ENCODE data around the gene AP1M2. TPM values are rescaled to one million over a fixed set of nuclear protein-coding genes. Genes with fewer than 3 reads are reported as not detected.

Gene AP1M2
- total RNA-seq, 1 experiment from 2014 or later, result 196 TPM

DNA sequence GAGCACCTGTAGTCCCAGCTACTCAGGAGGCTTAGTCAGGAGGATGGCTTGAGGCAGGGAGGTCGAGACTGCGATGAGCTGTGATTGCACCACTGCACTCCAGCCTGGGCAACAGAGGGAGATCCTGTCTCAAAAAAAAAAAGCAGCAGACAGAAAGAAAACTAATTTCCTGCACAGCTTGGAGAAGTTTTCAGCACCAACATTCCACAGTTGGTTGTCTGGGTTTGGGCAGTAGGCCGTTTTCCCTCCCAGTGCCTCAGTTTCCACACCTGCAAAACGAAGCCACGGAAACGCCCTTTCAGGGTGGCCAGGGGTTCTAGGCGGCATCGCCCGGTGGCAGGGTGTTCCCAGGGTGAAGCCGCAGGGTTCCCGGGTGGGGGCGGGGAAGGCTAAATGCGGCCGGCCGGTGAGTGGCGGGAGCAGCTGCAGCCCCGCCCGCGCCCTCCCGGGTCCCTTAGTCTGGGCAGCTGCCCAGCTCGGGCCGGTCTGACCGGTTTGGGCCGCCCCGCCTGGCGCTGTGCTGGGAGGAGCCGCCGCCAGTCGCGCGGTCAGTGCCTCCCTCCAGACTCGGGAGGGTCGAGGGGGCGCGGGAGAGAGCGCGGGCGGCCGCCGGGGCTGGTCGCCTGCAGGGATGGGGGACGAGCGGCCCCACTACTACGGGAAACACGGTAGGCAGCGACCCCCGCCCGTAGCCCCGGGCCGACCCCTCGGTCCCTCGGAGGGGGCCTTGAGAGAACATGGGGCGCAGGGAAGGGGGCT, 38.1 kb upstream of the AP1M2 start, which contains the start of gene SLC44A2:
Gene SLC44A2 (plus strand): TSS at position 551 of the 759 bp plus-strand sequence. CDS start 81 bp downstream, at position 632.
- TF ChIP-seq, protein P1, sequence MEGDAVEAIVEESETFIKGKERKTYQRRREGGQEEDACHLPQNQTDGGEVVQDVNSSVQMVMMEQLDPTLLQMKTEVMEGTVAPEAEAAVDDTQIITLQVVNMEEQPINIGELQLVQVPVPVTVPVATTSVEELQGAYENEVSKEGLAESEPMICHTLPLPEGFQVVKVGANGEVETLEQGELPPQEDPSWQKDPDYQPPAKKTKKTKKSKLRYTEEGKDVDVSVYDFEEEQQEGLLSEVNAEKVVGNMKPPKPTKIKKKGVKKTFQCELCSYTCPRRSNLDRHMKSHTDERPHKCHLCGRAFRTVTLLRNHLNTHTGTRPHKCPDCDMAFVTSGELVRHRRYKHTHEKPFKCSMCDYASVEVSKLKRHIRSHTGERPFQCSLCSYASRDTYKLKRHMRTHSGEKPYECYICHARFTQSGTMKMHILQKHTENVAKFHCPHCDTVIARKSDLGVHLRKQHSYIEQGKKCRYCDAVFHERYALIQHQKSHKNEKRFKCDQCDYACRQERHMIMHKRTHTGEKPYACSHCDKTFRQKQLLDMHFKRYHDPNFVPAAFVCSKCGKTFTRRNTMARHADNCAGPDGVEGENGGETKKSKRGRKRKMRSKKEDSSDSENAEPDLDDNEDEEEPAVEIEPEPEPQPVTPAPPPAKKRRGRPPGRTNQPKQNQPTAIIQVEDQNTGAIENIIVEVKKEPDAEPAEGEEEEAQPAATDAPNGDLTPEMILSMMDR (IDR thresholded peaks at IDR 0.05; ENCODE audit: insufficient read depth in 1 of 2, low read depth in 1 of 2, low read length in 1 of 2, severe bottlenecking in 1 of 2, unreplicated experiment in 1 of 2), result no peak
- peaks cover 17% of the 10 kb centered on the region for H3K4me1 ChIP-seq
- POLR2A ChIA-PET, result interaction anchor here (0.5 to 1.0 kb wide), 4 partner anchors 21 to 255 kb away, joined by 3 to 5 read pairs (median 4); no protein-coding TSS in a partner anchor
- no TSS peak for BruUV-seq (replicated peaks)
- H3K36me3 ChIP-seq (ENCODE audit: control insufficient read depth, insufficient read depth, low read length), result peaks cover 2% of the 10 kb centered on the region
- H3K4me3 Mint-ChIP-seq (ENCODE audit: unreplicated experiment), result peak within 1 kb of the TSS; percentile 91
- DNase-seq, result peak; percentile 88 to 93
- peak within 1 kb of the TSS; percentile 89 for H3K27ac Mint-ChIP-seq (ENCODE audit: unreplicated experiment)
- CTCF ChIA-PET, result interaction anchor here (0.5 to 1.0 kb wide), 2 partner anchors 15 to 44 kb away, joined by 3 to 4 read pairs; no protein-coding TSS in a partner anchor
- H3K4me1 Mint-ChIP-seq (ENCODE audit: low read depth, unreplicated experiment), result no peaks in the 10 kb centered on the region
- peaks cover 21% of the 10 kb centered on the region for H3K36me3 Mint-ChIP-seq (ENCODE audit: insufficient read depth, unreplicated experiment)
- H3K9me3 Mint-ChIP-seq (ENCODE audit: unreplicated experiment), result no peaks in the 10 kb centered on the region
- intact Hi-C loops (cut with micrococcal nuclease; ENCODE audit: unreplicated experiment), result loop anchor here (2.0 to 5.0 kb wide), 2 partner anchors 20 to 43 kb away; no protein-coding TSS in a partner anchor
- no peaks in the 10 kb centered on the region for H3K9me3 ChIP-seq
- no peaks in the 10 kb centered on the region for H3K27me3 ChIP-seq (replicated peaks; ENCODE audit: control insufficient read depth, insufficient read depth, low read length)
- peak within 1 kb of the TSS; percentile 85 for H3K4me3 ChIP-seq (ENCODE audit: low read depth, low read length)
- H3K27me3 Mint-ChIP-seq (ENCODE audit: insufficient read depth, unreplicated experiment), result no peaks in the 10 kb centered on the region

DNA sequence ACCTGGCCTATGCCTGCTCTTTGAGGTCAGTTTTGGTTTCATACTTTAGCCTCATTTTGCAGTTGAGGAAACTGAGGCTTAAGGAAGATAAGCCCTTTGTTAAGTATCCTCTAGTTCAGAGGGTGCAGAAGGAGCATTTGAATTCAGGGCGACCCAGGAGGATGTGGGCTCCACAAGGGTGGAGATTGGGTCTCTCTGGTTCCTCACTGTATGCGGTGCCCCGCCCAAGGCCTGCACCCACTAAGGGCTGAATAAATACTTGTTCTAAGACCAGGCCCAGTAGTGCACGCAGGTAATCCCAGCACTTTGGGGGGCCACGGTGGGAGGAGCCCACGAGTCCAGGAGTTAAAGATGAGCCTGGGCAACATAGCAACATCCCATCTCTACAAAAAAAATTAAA, 37.5 kb upstream of the AP1M2 start:
- DNase-seq, result no peak
- no peaks in the 10 kb centered on the region for H3K27me3 Mint-ChIP-seq (ENCODE audit: insufficient read depth, unreplicated experiment)
- no peaks in the 10 kb centered on the region for H3K4me1 Mint-ChIP-seq (ENCODE audit: low read depth, unreplicated experiment)
- no peaks in the 10 kb centered on the region for H3K9me3 Mint-ChIP-seq (ENCODE audit: unreplicated experiment)
- H3K36me3 Mint-ChIP-seq (ENCODE audit: insufficient read depth, unreplicated experiment), result peaks cover 19% of the 10 kb centered on the region
- H3K27me3 ChIP-seq (replicated peaks; ENCODE audit: control insufficient read depth, insufficient read depth, low read length), result no peaks in the 10 kb centered on the region
- H3K4me3 Mint-ChIP-seq (ENCODE audit: unreplicated experiment), result peak overlapping the region; percentile 91
- ChIA-PET POLR2A (interaction anchor here (0.5 to 1.0 kb wide), 3 partner anchors 20 to 256 kb away, joined by 3 to 5 read pairs (median 3); no protein-coding TSS in a partner anchor), CTCF (interaction anchor here (0.5 to 1.0 kb wide), 3 partner anchors 14 to 68 kb away, joined by 3 to 4 read pairs (median 3); no protein-coding TSS in a partner anchor)
- peak overlapping the region; percentile 89 for H3K27ac Mint-ChIP-seq (ENCODE audit: unreplicated experiment)
- TF ChIP-seq, protein P1 (IDR thresholded peaks at IDR 0.05; ENCODE audit: insufficient read depth in 1 of 2, low read depth in 1 of 2, low read length in 1 of 2, severe bottlenecking in 1 of 2, unreplicated experiment in 1 of 2), result no peak
- peaks cover 17% of the 10 kb centered on the region for H3K4me1 ChIP-seq
- H3K4me3 ChIP-seq (ENCODE audit: low read depth, low read length), result peak overlapping the region; percentile 85
- intact Hi-C loops (cut with micrococcal nuclease; ENCODE audit: unreplicated experiment), result loop anchor here (2.0 kb wide), 1 partner anchor 20 kb away; no protein-coding TSS in a partner anchor
- H3K9me3 ChIP-seq, result no peaks in the 10 kb centered on the region
- H3K36me3 ChIP-seq (ENCODE audit: control insufficient read depth, insufficient read depth, low read length), result peaks cover 2% of the 10 kb centered on the region
- BruUV-seq (replicated peaks), result no TSS peak

DNA sequence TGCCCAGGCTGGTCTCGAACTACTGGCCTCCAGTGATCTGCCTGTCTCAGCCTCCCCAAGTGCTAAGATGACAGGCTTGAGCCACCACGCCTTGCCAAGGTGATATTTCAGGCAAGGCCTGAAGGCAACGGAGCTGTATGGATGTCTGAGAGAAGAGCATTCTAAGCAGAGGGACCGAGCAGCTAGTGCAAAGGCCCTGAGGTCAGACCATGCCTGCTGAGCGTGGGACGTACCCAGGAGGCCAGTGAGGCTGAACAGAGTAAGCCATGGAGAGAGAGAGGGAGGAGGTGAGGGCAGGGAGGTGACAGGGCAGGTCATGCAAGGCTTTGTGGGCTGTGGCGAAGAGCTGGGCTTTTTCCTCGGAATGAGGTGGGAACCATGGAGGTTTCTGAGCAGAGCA, 34.9 kb upstream of the AP1M2 start:
- Histone ChIP-seq H3K4me3 (ENCODE audit: low read depth, low read length) (no peak overlapping the region), H3K27me3 (replicated peaks; ENCODE audit: control insufficient read depth, insufficient read depth, low read length) (no peaks in the 10 kb centered on the region), H3K9me3 (no peaks in the 10 kb centered on the region), H3K36me3 (ENCODE audit: control insufficient read depth, insufficient read depth, low read length) (no peaks in the 10 kb centered on the region), H3K4me1 (peaks cover 26% of the 10 kb centered on the region)
- DNase-seq, result no peak
- Mint-ChIP-seq H3K27me3 (ENCODE audit: insufficient read depth, unreplicated experiment) (no peaks in the 10 kb centered on the region), H3K27ac (ENCODE audit: unreplicated experiment) (peak overlapping the region; percentile 76), H3K36me3 (ENCODE audit: insufficient read depth, unreplicated experiment) (peaks cover 14% of the 10 kb centered on the region), H3K4me3 (ENCODE audit: unreplicated experiment) (no peak overlapping the region), H3K4me1 (ENCODE audit: low read depth, unreplicated experiment) (peaks cover 8% of the 10 kb centered on the region), H3K9me3 (ENCODE audit: unreplicated experiment) (no peaks in the 10 kb centered on the region)
- CTCF ChIA-PET, result interaction anchor here (1.0 kb wide), 1 partner anchor 41 kb away, joined by 6 read pairs; no protein-coding TSS in a partner anchor
- POLR2A ChIA-PET, result no interaction called here
- intact Hi-C loops (cut with micrococcal nuclease; ENCODE audit: unreplicated experiment), result no loop called here
- TF ChIP-seq, protein P1 (IDR thresholded peaks at IDR 0.05; ENCODE audit: insufficient read depth in 1 of 2, low read depth in 1 of 2, low read length in 1 of 2, severe bottlenecking in 1 of 2, unreplicated experiment in 1 of 2), result no peak
- no TSS peak for BruUV-seq (replicated peaks)

Measured in Caco-2 (cell line).